ENCODE measurements around the gene ZBTB32.

Gene ZBTB32

GRCh38 chr19:35738021-35738886 is 33.9 kb downstream of the ZBTB32 start:
- DNase-seq, result no peak

DNA sequence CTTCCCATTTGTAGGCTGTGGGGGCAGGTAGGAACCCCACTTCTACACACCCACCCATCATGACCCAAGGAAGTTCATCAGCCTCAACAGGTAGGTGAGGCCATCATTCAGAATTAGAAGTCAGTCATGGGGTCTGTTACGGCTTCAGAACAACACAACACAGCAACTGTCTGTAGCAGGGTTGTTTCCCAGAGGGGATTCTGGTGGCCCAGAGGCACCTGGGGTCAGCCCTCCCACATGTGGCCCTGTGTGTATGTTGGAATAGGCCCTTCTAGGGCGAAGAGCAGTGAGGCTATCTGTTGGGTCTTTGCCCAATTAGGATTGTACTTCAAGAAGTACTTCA is 34.5 kb downstream of the ZBTB32 start:
- DNase-seq, result no peak

- no peak for DNase-seq
Measured at GRCh38 chr19:35739275-35740107, 35.1 kb downstream of the ZBTB32 start.

DNA sequence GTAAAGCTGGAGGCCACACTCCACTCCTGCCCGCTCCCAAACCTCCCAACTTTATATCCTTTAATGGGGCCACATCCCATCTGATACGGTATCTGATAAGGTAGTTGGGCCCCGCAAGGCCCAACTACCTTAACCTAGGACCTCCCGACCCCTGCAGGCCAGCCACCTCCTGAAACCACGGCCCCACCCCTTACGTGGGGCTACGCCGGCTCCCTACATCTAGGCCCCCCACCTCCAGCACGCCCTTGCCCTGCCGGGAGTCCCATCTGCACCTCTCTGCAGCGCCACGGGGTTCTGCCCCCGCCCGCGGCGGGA is 35.7 kb downstream of the ZBTB32 start:
- no peak for DNase-seq

DNA sequence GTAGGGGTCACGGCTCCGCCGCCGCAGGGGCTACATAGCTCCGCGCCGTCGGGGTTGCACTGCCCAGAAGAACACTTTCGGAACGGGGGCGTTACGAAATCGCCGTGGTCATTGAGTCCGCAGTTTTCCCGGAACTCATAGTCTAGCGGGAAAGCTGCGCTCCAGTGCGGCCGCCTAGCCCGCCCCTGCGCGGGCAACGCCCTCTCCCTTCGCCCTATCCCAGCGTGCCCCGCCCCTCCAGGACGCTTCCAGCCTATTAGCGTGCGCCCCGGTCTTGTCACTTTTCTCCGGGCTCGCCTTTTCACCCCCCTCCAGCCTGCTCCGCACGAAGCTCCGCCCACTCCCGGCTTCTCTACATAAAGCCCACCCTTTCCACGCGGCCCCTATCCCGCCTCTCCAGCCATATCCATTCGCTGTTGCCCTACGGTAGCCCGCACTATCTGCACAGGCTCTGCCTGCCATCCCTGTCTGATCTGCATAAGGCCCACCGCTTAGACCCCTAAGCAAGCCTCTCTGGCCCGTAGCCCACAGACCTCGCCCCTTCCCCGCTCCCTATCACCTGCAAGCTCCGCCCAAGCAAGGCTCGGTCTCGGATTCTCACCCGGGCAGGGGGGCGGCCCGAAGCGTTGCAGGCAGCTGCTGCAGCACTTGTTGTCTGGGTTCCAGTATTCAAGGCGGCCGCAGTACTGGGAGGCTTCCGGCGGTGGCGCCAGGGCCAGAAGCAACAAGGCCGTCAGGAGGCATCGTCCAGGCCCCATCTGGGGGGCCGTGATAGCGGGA is 36.3 kb downstream of the ZBTB32 start:
- peak; percentile 99 for DNase-seq

DNA sequence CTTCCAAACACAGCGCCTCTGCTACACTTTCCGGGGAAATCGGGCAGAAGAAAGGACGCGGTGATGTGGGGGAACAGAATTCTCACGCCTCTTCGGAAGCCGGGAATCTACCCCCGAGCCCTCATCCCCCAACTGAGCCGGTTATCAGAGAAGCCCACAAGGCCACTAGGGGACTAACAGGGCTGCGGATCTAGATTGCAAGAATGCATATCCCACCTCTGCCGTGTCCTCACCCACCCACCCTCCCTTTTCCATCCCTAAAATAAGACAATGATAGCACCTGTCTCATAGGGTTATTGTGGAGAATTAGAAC is 36.8 kb downstream of the ZBTB32 start:
- no peak for DNase-seq

DNA sequence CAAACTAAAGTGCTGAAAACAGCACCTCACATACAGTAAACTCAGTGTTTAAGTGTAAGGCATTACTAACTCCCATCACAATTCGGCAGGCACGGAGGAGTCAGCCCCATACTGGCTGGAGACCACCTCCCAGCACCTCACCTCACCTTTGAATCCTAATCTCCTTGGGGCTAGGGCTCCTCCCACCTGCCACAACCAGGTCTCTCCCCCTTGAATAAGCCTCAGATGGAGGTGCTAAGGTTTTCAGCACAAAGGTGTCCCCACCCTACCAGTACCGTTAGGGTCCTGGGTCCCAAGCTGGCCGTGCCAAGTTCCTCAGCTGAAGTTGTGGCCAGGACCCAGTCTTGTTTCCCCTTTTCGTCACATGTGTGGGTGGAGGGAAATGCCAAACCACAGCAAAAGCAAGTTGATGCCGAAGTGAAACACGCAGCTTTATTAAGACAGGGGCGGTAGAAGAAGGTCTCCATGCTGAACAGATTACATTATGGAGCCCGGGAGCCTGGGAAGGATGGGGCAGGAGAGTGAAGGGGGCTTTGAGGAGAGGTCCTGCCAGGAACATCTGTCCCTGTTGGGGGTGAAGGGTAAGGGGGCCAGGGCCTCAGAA is 37.9 kb downstream of the ZBTB32 start, which contains the start of gene IGFLR1:
IGFLR1 (minus strand) TSS at position 332 of the 604 bp plus-strand sequence. CDS start 1,272 bp downstream, outside the sequence.
- DNase-seq, result no peak

DNA sequence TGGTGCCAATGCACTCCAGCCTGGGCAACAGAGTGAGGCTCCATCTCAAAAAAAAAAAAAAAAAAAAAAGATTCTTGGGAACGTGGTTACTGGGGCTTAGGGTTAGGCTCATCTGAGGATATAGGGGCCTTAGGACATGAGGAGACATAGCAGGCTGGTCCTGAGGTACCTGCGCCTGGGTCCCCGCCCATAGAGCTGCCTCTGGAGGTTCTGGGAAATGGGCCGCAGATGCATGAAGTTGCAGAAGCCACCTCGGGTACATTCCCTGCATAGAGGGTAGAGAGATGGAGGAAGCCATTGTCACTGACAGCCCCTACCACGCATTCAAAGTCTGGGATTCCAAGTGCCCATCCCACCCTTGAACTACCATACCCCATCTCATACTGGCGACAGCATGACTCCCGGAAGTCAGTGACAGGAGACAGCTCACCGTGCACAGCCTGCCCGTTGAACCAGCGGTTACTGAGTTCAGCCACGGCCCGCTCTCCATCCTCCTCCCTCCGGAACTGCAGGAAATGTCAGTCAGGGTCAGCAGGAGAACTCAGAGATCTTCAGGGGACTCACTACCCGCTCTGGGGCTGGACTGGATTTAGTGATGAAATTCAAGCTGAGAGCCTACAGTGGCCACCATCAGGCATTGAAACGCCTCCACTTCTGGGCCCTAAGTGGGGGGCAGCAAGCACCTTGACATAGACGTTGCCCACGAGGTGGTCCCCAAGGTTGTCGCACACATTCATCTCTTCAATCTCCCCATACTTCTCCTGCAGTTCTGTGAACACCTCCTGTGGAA is 39.5 kb downstream of the ZBTB32 start:
- no peak for DNase-seq

DNA sequence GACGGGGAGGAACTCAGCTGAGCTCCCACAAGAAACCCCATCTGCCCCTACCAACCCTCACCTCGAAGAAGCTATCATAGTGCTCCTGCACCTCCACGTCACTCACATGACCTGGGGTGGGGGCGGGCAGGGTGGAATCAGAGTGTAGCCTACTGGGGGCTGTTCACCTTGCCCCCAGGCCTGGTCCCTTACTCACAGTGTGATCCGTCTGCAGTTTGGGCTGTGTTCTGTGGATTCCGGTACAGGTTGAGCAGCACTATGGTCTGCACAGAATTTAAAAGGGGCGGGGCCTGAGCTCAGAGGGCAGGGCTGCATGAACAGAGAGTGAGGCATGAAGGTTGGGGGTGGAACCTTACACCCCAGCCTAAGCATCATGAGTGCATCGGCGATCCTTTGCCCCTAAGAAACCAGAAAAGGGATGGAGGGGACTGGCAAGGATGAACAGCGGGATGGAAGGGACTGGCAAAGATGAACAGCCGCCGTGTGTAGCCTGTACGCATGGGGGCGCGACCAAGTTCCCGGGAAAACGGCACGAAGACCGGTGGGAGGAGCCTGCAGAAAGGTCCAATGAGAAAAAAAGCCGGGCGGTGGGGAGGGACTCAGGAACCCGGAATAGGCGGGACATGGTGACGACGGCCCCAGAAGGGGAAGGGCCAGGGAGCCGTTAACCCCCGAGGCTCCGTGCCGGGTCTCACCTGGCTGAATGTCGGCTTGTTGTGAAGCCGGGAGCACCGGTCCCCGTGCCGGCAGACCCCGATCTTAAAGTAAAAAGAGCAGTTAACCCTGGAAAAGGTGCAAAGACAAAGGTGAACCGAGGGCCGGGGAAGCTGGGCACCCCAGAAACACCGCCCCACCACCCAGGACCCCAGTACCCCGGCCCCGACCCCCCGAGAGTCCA is 40.3 kb downstream of the ZBTB32 start:
- peak; percentile 92 for DNase-seq

DNA sequence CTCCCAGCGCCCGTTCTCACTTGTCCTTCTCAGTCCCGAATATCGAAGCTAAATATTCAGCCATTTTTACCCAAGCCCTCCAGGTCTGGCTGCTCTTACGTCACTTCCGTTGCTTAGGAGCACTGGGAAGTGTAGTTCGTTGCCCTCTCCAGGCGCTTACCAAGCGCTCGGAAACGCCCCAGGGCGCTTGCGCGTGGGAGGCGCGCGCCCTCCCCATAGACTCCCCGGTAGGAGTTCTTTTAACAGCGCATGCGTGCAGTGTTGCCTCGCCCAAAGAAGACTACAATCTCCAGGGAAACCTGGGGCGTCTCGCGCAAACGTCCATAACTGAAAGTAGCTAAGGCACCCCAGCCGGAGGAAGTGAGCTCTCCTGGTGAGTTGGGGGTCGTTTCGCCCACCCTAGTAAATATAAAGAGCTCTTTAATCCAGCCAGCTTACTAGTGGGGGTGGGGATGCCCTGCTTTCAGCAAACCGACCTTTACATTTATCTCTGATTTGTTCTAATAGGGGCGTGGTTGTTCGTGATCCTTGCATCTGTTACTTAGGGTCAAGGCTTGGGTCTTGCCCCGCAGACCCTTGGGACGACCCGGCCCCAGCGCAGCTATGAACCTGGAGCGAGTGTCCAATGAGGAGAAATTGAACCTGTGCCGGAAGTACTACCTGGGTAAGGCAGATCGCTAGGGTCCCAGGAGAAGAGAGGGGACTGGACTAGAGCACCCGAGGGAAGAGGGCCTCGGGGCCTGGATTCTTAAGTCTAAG is 41.1 kb downstream of the ZBTB32 start, which contains the start of the genes PSENEN and U2AF1L4:
PSENEN (plus strand) TSS at position 324 of the 759 bp plus-strand sequence; CDS start at position 604, 280 bp downstream.
U2AF1L4 (minus strand) TSS at position 91 of the 759 bp plus-strand sequence; CDS start at position 64, 27 bp downstream.
- peak; percentile 99 for DNase-seq

- DNase-seq, result no peak
Measured at GRCh38 chr19:35746087-35746462, 41.7 kb downstream of the ZBTB32 start.

GRCh38 chr19:35746531-35746930 is 42.2 kb downstream of the ZBTB32 start:
- DNase-seq, result no peak

- DNase-seq, result peak; percentile 99
Measured at GRCh38 chr19:35748106-35749020, 44.0 kb downstream of the ZBTB32 start, which contains the start of gene LIN37. TSS of gene LIN37 (plus strand) at chr19:35748576. CDS start at chr19:35748725, 149 bp downstream.

DNA sequence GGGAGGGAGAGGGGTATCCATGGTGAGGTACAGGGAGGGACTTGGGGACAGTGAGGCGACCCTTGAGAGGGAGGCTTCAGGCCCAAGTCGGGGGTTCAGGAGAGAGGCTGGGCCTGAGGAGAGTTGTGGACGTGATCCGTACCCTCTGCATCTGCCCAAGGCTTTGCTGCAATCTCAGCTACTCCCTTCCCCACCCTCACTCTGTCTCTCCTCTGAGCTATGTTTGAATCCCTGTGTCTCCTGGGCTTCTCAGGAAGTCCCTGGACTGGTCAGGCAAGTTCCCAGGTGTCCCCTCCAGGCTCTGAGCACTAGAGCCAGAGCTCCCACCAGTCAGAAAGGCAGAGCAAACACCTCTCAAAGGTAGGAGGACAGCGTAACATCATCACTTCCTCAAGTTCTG is 45.8 kb downstream of the ZBTB32 start:
- no peak for DNase-seq

GRCh38 chr19:35751839-35752745 is 47.7 kb downstream of the ZBTB32 start:
- DNase-seq, result no peak

DNA sequence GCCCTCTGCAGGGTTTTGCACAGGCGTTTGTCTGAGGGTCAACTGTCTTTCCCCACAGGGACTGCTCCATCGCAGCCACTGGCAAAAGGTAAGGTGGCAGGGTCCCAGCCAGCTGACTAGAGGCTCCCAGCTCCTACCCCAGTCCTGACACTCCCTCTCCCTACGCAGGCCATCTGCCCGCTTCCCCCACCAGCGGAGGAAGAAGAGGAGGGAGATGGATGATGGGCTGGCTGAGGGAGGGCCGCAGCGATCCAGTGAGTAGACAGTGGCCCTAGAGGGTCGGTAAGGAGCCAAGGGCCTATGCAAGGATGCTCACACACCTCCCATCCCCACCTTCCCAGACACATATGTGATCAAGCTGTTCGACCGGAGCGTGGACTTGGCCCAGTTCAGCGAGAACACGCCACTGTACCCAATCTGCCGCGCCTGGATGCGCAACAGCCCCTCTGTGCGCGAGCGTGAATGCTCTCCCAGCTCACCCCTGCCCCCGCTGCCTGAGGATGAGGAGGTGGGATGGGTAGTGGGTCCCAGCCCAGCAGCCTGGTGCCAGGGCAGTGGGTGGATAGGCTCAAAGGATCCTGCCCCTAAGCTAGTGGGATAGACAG is 48.5 kb downstream of the ZBTB32 start:
- no peak for DNase-seq

Measured in NCI-H1694 treated with DMSO at 0.1 percent for 48 hours (cell line).